Ishikawa (cell line): ENCODE data around the gene DOCK1.

Source experiments
- CEBPB ChIP-seq: IDR thresholded peaks from 2 replicates; pipeline ENCODE4 v1.6.1; 2012
- CREB1 ChIP-seq: IDR thresholded peaks from 2 replicates; pipeline ENCODE4 v1.6.1; 2012; ENCODE audit warnings: low read depth
- EGR1 ChIP-seq: IDR thresholded peaks from 2 replicates; pipeline ENCODE4 v1.6.1; 2012
- EP300 ChIP-seq: IDR thresholded peaks from 2 replicates; pipeline ENCODE4 v1.6.1; 2012; ENCODE audit warnings: borderline replicate concordance
- FOXM1 ChIP-seq: IDR thresholded peaks from 2 replicates; pipeline ENCODE4 v1.6.1; 2012; ENCODE audit warnings: low read depth, borderline replicate concordance
- MAX ChIP-seq: IDR thresholded peaks from 2 replicates; pipeline ENCODE4 v1.6.1; 2012
- NFIC ChIP-seq: IDR thresholded peaks from 2 replicates; pipeline ENCODE4 v1.6.1; 2012
- RAD21 ChIP-seq: IDR thresholded peaks from 2 replicates; pipeline ENCODE4 v1.6.1; 2012; ENCODE audit warnings: low read depth
- REST ChIP-seq: IDR thresholded peaks from 2 replicates; pipeline ENCODE4 v1.6.1; 2012; ENCODE audit warnings: low read depth, mild to moderate bottlenecking
- TAF1 ChIP-seq: IDR thresholded peaks from 2 replicates; pipeline ENCODE4 v1.6.1; 2012; ENCODE audit warnings: low read depth, mild to moderate bottlenecking
- TCF12 ChIP-seq: IDR thresholded peaks from 2 replicates; pipeline ENCODE4 v1.6.1; 2012; ENCODE audit warnings: low read depth
- TEAD4 ChIP-seq: IDR thresholded peaks from 2 replicates; pipeline ENCODE4 v1.6.1; 2012
- USF1 ChIP-seq: IDR thresholded peaks from 2 replicates; pipeline ENCODE4 v1.6.1; 2012
- YY1 ChIP-seq: IDR thresholded peaks from 2 replicates; pipeline ENCODE4 v1.6.1; 2012; ENCODE audit warnings: low read depth
- ZBTB7A ChIP-seq: IDR thresholded peaks from 2 replicates; pipeline ENCODE4 v1.6.1; 2012; ENCODE audit warnings: low read depth

Gene DOCK1

GRCh38 chr10:126944191-126944590 is 39.0 kb downstream of the DOCK1 start:
- TF ChIP-seq EGR1 (no peak), TAF1 (no peak), NFIC (no peak), CREB1 (no peak), TEAD4 (no peak), RAD21 (no peak), ZBTB7A (no peak), FOXM1 (no peak), MAX (no peak)

- TF ChIP-seq MAX: no peak
- no peak for TF ChIP-seq TAF1
- TF ChIP-seq TCF12: no peak
- TF ChIP-seq REST: no peak
- TF ChIP-seq YY1: no peak
- TF ChIP-seq EGR1: no peak
- TF ChIP-seq USF1: no peak
- no peak for TF ChIP-seq CREB1
- no peak for TF ChIP-seq NFIC
- no peak for TF ChIP-seq FOXM1
These were observed 40.3 kb downstream of the DOCK1 start for GRCh38 chr10:126945351-126946030.

GRCh38 chr10:126946746-126947145 is 41.5 kb downstream of the DOCK1 start:
- TF ChIP-seq REST: no peak
- no peak for TF ChIP-seq RAD21
- TF ChIP-seq TCF12: no peak
- no peak for TF ChIP-seq EP300
- TF ChIP-seq ZBTB7A: no peak
- no peak for TF ChIP-seq TAF1
- no peak for TF ChIP-seq EGR1
- TF ChIP-seq USF1: no peak
- TF ChIP-seq FOXM1: no peak
- TF ChIP-seq MAX: no peak
- no peak for TF ChIP-seq NFIC
- TF ChIP-seq CREB1: no peak
- no peak for TF ChIP-seq TEAD4
- TF ChIP-seq YY1: no peak
- no peak for TF ChIP-seq CEBPB

GRCh38 chr10:126948355-126949160 is 43.3 kb downstream of the DOCK1 start:
- TF ChIP-seq YY1 (no peak), CEBPB (no peak), NFIC (no peak), TAF1 (no peak), ZBTB7A (no peak), TCF12 (no peak), RAD21 (no peak), EP300 (no peak), USF1 (no peak), TEAD4 (no peak), EGR1 (no peak), MAX (no peak), FOXM1 (no peak), CREB1 (no peak), REST (no peak)
